Fibroblast of lung (primary cell): ENCODE measurements around the gene ZNF451. TPM values are rescaled to one million over a fixed set of nuclear protein-coding genes. Genes with fewer than 3 reads are reported as not detected.

Source experiments
- DNase-seq, 2 donors: peaks; one replicate each; pipeline versions ENCODE4 v3.0.0 to v3.0.0-alpha.2; 2010; ENCODE audit warnings: low read depth in 2 of 2
- H2AFZ ChIP-seq: 2 replicates; pipeline ENCODE4 v1.5.1; 2012; ENCODE audit warnings: low read length, control low read depth, inconsistent platforms
- H3K27ac ChIP-seq: 2 replicates; pipeline ENCODE4 v1.5.1; 2011; ENCODE audit warnings: low read length, control low read depth; ENCODE audit not compliant: insufficient read depth
- H3K27me3 ChIP-seq: 2 replicates; pipeline ENCODE4 v1.5.1; 2011; ENCODE audit warnings: mild to moderate bottlenecking, low read length; ENCODE audit not compliant: control insufficient read depth, insufficient read depth
- H3K36me3 ChIP-seq: 2 replicates; pipeline ENCODE4 v1.5.1; 2011; ENCODE audit warnings: low read length; ENCODE audit not compliant: control insufficient read depth, insufficient read depth
- H3K4me1 ChIP-seq: 2 replicates; pipeline ENCODE4 v1.5.1; 2011; ENCODE audit warnings: low read length; ENCODE audit not compliant: control insufficient read depth, insufficient read depth; ENCODE audit errors: extremely low read depth
- H3K4me2 ChIP-seq: 2 replicates; pipeline ENCODE4 v1.5.1; 2011; ENCODE audit warnings: low read length, control low read depth; ENCODE audit not compliant: insufficient read depth; ENCODE audit errors: extremely low read depth
- H3K4me3 ChIP-seq, 4 experiments: fragments of 200-600 bp in 1 of 4; sonication (generic) in 1 of 4; replicated peaks in 1 of 4; 2 replicates each; pipeline ENCODE4 v1.5.1; 2011 to 2016; ENCODE audit warnings: low read length in 4 of 4, low read depth in 3 of 4, mild to moderate bottlenecking in 3 of 4, control low read depth in 2 of 4, inconsistent platforms in 1 of 4, mixed read lengths in 1 of 4; ENCODE audit not compliant: insufficient read depth in 1 of 4; ENCODE audit errors: control extremely low read depth in 1 of 4
- H3K79me2 ChIP-seq: 2 replicates; pipeline ENCODE4 v1.5.1; 2012; ENCODE audit warnings: mild to moderate bottlenecking, low read length, inconsistent platforms; ENCODE audit not compliant: control insufficient read depth, insufficient read depth
- H3K9ac ChIP-seq: 2 replicates; pipeline ENCODE4 v1.5.1; 2011; ENCODE audit warnings: mild to moderate bottlenecking, low read length, control low read depth; ENCODE audit not compliant: insufficient read depth
- H3K9me3 ChIP-seq: 2 replicates; pipeline ENCODE4 v1.5.1; 2012; ENCODE audit warnings: low read depth, low read length; ENCODE audit not compliant: control insufficient read depth, insufficient read depth
- H4K20me1 ChIP-seq: 2 replicates; pipeline ENCODE4 v1.5.1; 2011; ENCODE audit warnings: low read length; ENCODE audit not compliant: control insufficient read depth, insufficient read depth; ENCODE audit errors: extremely low read depth
- CTCF ChIP-seq, 2 donors: IDR thresholded peaks in 1 of 2; conservative IDR thresholded peaks in 1 of 2; 1 replicate in 1 of 2; 2 replicates in 1 of 2; pipeline ENCODE4 v1.5.1; 2011 to 2012; ENCODE audit warnings: low read length in 2 of 2, control low read depth in 1 of 2, inconsistent platforms in 1 of 2, low read depth in 1 of 2, mild to moderate bottlenecking in 1 of 2
- EZH2 ChIP-seq: IDR thresholded peaks from 2 replicates; pipeline ENCODE4 v1.5.1; 2012; ENCODE audit warnings: low read length, control low read depth, mild to moderate bottlenecking; ENCODE audit errors: missing control alignments
- polyA plus RNA-seq, 2 donors: library from polyadenylated mRNA; depleted of rRNA in 1 of 2; stranded (reverse) in 1 of 2; unstranded in 1 of 2; fragments of >200 nt; gene quantifications; 2 replicates each; pipeline ENCODE4 v1.2.1, GENCODE V29; 2011 to 2012; ENCODE audit warnings: missing spikeins in 1 of 2
- total RNA-seq: library from RNA; depleted of rRNA; stranded (reverse); fragments of >200 nt; gene quantifications from 2 replicates; pipeline ENCODE4 v1.2.1, GENCODE V29; 2014

Gene ZNF451
- total and polyA plus RNA-seq, 2 donors (not counting 1 experiment from before 2014, with no cell fraction given) = 30.0 to 74.6 TPM

GRCh38 chr6:57142178-57142525 lies 52.2 kb downstream of the ZNF451 start:
- no peaks in the 10 kb centered on the region for H3K79me2 ChIP-seq
- H3K4me2 ChIP-seq = no peak overlapping the region
- TF ChIP-seq EZH2 = no peak
- H3K4me3 ChIP-seq = no peak overlapping the region
- H2AFZ ChIP-seq = no peak overlapping the region
- no peaks in the 10 kb centered on the region for H3K4me1 ChIP-seq
- DNase-seq = no peak
- H3K9ac ChIP-seq = no peak overlapping the region
- peaks cover 3% of the 10 kb centered on the region for H3K36me3 ChIP-seq
- no peaks in the 10 kb centered on the region for H3K27me3 ChIP-seq
- no peaks in the 10 kb centered on the region for H4K20me1 ChIP-seq
- H3K9me3 ChIP-seq = no peaks in the 10 kb centered on the region
- H3K27ac ChIP-seq = no peak overlapping the region

DNA sequence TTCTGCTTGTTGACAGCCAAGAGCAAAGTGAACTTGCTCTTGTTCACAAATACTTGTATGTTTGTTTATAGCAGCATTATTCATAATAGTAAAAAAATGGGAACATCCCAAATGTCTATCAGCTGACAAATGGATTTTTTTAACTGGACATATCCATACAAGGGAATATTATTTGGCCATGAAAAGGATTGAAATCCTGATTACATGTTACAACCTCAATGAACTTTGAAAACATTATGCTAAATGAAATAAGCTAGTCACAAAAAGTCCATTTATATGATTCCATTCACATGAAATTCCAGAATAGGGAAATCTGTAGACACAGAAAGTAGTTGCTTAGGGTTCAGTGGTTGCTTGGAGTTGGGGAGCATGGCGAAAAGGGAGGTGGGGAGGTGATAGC lies 53.7 kb downstream of the ZNF451 start:
- Histone ChIP-seq H3K4me3 (no peak overlapping the region), H4K20me1 (no peaks in the 10 kb centered on the region), H3K79me2 (no peaks in the 10 kb centered on the region), H3K9ac (no peak overlapping the region), H2AFZ (no peak overlapping the region), H3K4me2 (no peak overlapping the region), H3K27me3 (no peaks in the 10 kb centered on the region), H3K9me3 (no peaks in the 10 kb centered on the region), H3K4me1 (no peaks in the 10 kb centered on the region), H3K27ac (no peak overlapping the region), H3K36me3 (peaks cover 4% of the 10 kb centered on the region)
- DNase-seq = no peak
- TF ChIP-seq EZH2 = no peak
- no peak for TF ChIP-seq CTCF (conservative IDR thresholded peaks at IDR 0.05 in 1 of 2, IDR thresholded peaks at IDR 0.05 in 1 of 2; ENCODE audit: low read depth in 1 of 2, low read length in 2 of 2)

- no peak overlapping the region for H3K9ac ChIP-seq
- H3K4me2 ChIP-seq = no peak overlapping the region
- peaks cover 3% of the 10 kb centered on the region for H3K36me3 ChIP-seq
- H2AFZ ChIP-seq = no peak overlapping the region
- H3K79me2 ChIP-seq = no peaks in the 10 kb centered on the region
- no peaks in the 10 kb centered on the region for H3K9me3 ChIP-seq
- H3K27me3 ChIP-seq = no peaks in the 10 kb centered on the region
- TF ChIP-seq EZH2 (no peak), CTCF (conservative IDR thresholded peaks at IDR 0.05 in 1 of 2, IDR thresholded peaks at IDR 0.05 in 1 of 2; ENCODE audit: low read depth in 1 of 2, low read length in 2 of 2) (no peak)
- H3K27ac ChIP-seq = no peak overlapping the region
- no peak overlapping the region for H3K4me3 ChIP-seq
- H4K20me1 ChIP-seq = no peaks in the 10 kb centered on the region
- peak in 1 of 2 donors; percentile 79 for DNase-seq
- no peaks in the 10 kb centered on the region for H3K4me1 ChIP-seq
These were observed 57.4 kb downstream of the ZNF451 start for GRCh38 chr6:57147401-57147800.
